Osteoblast (primary cell): ENCODE measurements around the gene NCOA1. TPM values are rescaled to one million over a fixed set of nuclear protein-coding genes. Genes with fewer than 3 reads are reported as not detected.

Source experiments
- DNase-seq: peaks from one replicate; pipeline ENCODE4 v3.0.0; 2011; ENCODE audit warnings: low spot score, mixed read lengths; ENCODE audit not compliant: insufficient read length; ENCODE audit errors: missing footprints
- H2AFZ ChIP-seq: 2 replicates; pipeline ENCODE4 v1.6.0; 2011; ENCODE audit warnings: mild to moderate bottlenecking, low read length
- H3K27ac ChIP-seq: 2 replicates; pipeline ENCODE4 v1.5.1; 2011; ENCODE audit warnings: mild to moderate bottlenecking, low read depth, low read length, moderate library complexity
- H3K27me3 ChIP-seq: 2 replicates; pipeline ENCODE4 v1.6.0; 2012; ENCODE audit warnings: mild to moderate bottlenecking, control low read depth, inconsistent platforms, low read length, moderate library complexity; ENCODE audit not compliant: insufficient read depth
- H3K36me3 ChIP-seq: 2 replicates; pipeline ENCODE4 v1.5.1; 2011; ENCODE audit warnings: mild to moderate bottlenecking, low read length, control low read depth, moderate library complexity; ENCODE audit not compliant: insufficient read depth
- H3K4me1 ChIP-seq: 2 replicates; pipeline ENCODE4 v1.5.1; 2011; ENCODE audit warnings: mild to moderate bottlenecking, low read length, control low read depth, moderate library complexity; ENCODE audit not compliant: insufficient read depth
- H3K4me2 ChIP-seq: 2 replicates; pipeline ENCODE4 v1.6.0; 2011; ENCODE audit warnings: mild to moderate bottlenecking, low read length; ENCODE audit not compliant: insufficient read depth
- H3K4me3 ChIP-seq: fragments of 200-600 bp; sonication (generic); 3 replicates; pipeline ENCODE4 v1.5.1; 2012; ENCODE audit warnings: mild to moderate bottlenecking, low read length, inconsistent platforms; ENCODE audit not compliant: insufficient read depth
- H3K79me2 ChIP-seq: 2 replicates; pipeline ENCODE4 v1.6.0; 2012; ENCODE audit warnings: mild to moderate bottlenecking, low read length, control low read depth, inconsistent platforms; ENCODE audit not compliant: insufficient read depth
- H3K9me3 ChIP-seq: 2 replicates; pipeline ENCODE4 v1.5.1; 2011; ENCODE audit warnings: low read depth, low read length, control low read depth
- H4K20me1 ChIP-seq: 2 replicates; pipeline ENCODE4 v1.6.0; 2012; ENCODE audit warnings: mild to moderate bottlenecking, low read length, control low read depth; ENCODE audit not compliant: insufficient read depth
- total RNA-seq: library from RNA; depleted of rRNA; stranded (reverse); fragments of >200 nt; gene quantifications from 2 replicates; pipeline ENCODE4 v1.2.3, GENCODE V29; 2012
- TF ChIP-seq, protein P1 (sequence below): IDR thresholded peaks from 2 replicates; pipeline ENCODE4 v1.5.1; 2011; ENCODE audit warnings: mild to moderate bottlenecking, low read depth, low read length, moderate library complexity; ENCODE audit errors: extremely low read depth

The NCOA1 gene
- total RNA-seq, 1 donor: 23.2 TPM

DNA sequence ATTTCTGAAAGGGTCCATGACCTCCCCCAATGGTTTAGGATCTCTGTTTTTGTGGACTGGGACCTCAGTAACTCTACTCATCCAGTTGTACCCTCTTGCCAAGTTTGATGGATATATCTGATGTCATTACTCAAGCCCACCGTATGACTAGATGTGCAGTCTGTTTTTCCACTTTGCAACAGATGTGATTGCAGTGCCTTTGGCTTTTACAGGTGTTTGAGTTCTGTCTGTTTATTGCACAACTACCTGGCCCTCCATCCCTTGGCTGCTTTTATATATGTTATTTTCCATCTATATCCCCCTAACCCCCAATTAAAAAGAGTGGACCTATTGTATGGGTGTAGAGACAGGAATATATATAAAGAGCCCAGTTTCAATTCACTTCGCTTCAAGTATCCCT is 10.8 kb downstream of the NCOA1 start:
- H3K79me2 ChIP-seq: peaks cover 46% of the 10 kb centered on the region
- H3K4me2 ChIP-seq: no peak overlapping the region
- peaks cover 11% of the 10 kb centered on the region for H4K20me1 ChIP-seq
- peak; percentile 31 for DNase-seq
- TF ChIP-seq, protein P1, sequence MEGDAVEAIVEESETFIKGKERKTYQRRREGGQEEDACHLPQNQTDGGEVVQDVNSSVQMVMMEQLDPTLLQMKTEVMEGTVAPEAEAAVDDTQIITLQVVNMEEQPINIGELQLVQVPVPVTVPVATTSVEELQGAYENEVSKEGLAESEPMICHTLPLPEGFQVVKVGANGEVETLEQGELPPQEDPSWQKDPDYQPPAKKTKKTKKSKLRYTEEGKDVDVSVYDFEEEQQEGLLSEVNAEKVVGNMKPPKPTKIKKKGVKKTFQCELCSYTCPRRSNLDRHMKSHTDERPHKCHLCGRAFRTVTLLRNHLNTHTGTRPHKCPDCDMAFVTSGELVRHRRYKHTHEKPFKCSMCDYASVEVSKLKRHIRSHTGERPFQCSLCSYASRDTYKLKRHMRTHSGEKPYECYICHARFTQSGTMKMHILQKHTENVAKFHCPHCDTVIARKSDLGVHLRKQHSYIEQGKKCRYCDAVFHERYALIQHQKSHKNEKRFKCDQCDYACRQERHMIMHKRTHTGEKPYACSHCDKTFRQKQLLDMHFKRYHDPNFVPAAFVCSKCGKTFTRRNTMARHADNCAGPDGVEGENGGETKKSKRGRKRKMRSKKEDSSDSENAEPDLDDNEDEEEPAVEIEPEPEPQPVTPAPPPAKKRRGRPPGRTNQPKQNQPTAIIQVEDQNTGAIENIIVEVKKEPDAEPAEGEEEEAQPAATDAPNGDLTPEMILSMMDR: no peak
- H3K27ac ChIP-seq: no peak overlapping the region
- H3K36me3 ChIP-seq: no peaks in the 10 kb centered on the region
- H3K9me3 ChIP-seq: no peaks in the 10 kb centered on the region
- H3K4me3 ChIP-seq: no peak overlapping the region
- no peaks in the 10 kb centered on the region for H3K4me1 ChIP-seq
- no peaks in the 10 kb centered on the region for H3K27me3 ChIP-seq
- no peak overlapping the region for H2AFZ ChIP-seq

DNA sequence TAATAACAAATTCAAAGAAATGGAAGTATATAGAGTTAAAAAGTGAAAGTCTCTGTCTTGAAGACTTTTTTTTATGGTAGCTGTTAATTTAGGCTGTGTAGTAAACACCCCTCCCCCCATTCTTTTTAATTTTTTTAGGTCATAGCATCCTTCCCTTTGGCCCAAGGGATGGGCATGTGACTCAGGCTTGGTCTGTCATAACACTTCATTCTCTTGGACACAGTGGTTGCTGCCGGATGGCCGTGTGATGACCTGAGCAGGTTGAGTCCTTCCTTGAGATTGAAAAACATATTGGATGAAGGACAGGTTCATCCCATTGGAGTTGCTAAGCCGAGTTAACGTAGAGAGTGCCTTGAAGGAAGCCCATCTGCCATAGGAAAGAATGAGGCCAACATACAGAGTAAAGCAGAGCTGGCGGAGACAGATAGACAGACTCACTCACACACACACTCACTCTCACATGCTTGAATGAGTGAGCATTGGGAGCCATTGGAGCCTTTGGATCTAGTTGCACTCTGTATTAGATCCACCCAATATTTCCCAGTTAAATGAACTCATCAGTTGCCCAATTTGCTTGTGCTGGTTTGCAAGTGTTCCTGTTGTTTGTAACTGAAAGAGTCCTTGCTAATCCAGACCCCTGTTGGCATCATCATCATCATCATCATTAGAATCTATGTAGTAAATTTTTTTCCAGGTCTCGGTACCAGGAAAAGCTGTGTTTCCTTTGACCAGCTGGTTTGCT is 14.7 kb downstream of the NCOA1 start:
- H3K36me3 ChIP-seq: no peaks in the 10 kb centered on the region
- no peak overlapping the region for H3K4me2 ChIP-seq
- no peak overlapping the region for H3K27ac ChIP-seq
- H3K79me2 ChIP-seq: peaks cover 45% of the 10 kb centered on the region
- H3K4me3 ChIP-seq: no peak overlapping the region
- no peaks in the 10 kb centered on the region for H3K9me3 ChIP-seq
- peaks cover 8% of the 10 kb centered on the region for H4K20me1 ChIP-seq
- no peaks in the 10 kb centered on the region for H3K4me1 ChIP-seq
- TF ChIP-seq, protein P1: no peak
- H2AFZ ChIP-seq: no peak overlapping the region
- H3K27me3 ChIP-seq: no peaks in the 10 kb centered on the region
- DNase-seq: no peak

DNA sequence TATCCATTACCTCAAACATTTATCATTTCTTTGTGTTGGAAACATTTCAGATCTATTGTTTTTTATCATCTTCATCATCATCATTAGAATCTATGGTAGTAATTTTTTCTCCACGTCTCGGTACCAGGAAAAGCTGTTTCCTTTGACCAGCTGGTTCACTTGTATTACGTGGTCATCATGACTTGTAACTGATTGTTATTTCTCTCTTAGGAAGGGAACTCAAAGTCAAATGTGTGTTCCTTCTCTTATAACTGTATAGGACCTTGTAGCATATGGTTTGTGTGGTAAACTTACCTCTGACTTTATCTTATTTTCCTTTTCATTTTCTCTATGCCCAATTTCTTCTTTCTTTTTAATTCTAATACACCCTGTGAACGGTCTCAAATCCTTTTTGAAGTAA is 16.5 kb downstream of the NCOA1 start:
- no peak overlapping the region for H3K4me2 ChIP-seq
- no peak overlapping the region for H2AFZ ChIP-seq
- H3K4me1 ChIP-seq: peaks cover 3% of the 10 kb centered on the region
- peaks cover 2% of the 10 kb centered on the region for H4K20me1 ChIP-seq
- H3K79me2 ChIP-seq: peaks cover 38% of the 10 kb centered on the region
- no peak overlapping the region for H3K4me3 ChIP-seq
- no peaks in the 10 kb centered on the region for H3K27me3 ChIP-seq
- TF ChIP-seq, protein P1: no peak
- no peak for DNase-seq
- no peaks in the 10 kb centered on the region for H3K9me3 ChIP-seq
- H3K36me3 ChIP-seq: no peaks in the 10 kb centered on the region
- H3K27ac ChIP-seq: no peak overlapping the region

DNA sequence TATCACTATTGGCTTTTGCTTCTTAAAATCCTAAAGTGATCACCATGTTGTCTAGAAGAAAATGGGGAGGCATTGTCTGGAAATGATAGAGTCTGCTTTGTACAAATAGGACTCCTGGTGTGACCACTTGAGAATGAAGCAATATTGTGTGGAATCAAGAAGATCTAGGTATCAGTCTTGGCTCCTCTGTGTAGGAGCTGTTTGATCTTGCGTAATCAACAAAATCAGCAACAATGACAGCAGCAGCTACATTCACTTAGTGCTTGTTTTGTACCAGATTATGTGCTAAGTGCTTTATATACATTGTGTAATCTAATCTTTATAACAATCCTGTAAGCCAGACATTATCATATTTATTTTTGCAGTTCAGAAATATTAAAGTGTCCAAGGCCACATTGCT is 17.8 kb downstream of the NCOA1 start:
- DNase-seq: no peak
- no peak overlapping the region for H3K4me3 ChIP-seq
- H3K4me2 ChIP-seq: no peak overlapping the region
- H4K20me1 ChIP-seq: peaks cover 12% of the 10 kb centered on the region
- no peak overlapping the region for H3K27ac ChIP-seq
- H3K36me3 ChIP-seq: no peaks in the 10 kb centered on the region
- H3K9me3 ChIP-seq: no peaks in the 10 kb centered on the region
- peaks cover 7% of the 10 kb centered on the region for H3K4me1 ChIP-seq
- no peaks in the 10 kb centered on the region for H3K27me3 ChIP-seq
- H2AFZ ChIP-seq: no peak overlapping the region
- peaks cover 37% of the 10 kb centered on the region for H3K79me2 ChIP-seq
- TF ChIP-seq, protein P1: no peak
